MM.1S (cell line): ENCODE measurements around the gene EML1.

Source experiments
- EZH2phosphoT487 ChIP-seq: fragments of 300-600 bp; sonication (generic); IDR thresholded peaks from 2 replicates; pipeline ENCODE4 v1.6.1; 2018; ENCODE audit warnings: antibody characterized with exemption, low read length
- TF ChIP-seq, protein P1 (sequence below): fragments of 300-600 bp; sonication (generic); IDR thresholded peaks from 2 replicates; pipeline ENCODE4 v1.5.1; 2016; ENCODE audit warnings: antibody characterized with exemption, low read length, mixed read lengths

- TF ChIP-seq, protein P1, sequence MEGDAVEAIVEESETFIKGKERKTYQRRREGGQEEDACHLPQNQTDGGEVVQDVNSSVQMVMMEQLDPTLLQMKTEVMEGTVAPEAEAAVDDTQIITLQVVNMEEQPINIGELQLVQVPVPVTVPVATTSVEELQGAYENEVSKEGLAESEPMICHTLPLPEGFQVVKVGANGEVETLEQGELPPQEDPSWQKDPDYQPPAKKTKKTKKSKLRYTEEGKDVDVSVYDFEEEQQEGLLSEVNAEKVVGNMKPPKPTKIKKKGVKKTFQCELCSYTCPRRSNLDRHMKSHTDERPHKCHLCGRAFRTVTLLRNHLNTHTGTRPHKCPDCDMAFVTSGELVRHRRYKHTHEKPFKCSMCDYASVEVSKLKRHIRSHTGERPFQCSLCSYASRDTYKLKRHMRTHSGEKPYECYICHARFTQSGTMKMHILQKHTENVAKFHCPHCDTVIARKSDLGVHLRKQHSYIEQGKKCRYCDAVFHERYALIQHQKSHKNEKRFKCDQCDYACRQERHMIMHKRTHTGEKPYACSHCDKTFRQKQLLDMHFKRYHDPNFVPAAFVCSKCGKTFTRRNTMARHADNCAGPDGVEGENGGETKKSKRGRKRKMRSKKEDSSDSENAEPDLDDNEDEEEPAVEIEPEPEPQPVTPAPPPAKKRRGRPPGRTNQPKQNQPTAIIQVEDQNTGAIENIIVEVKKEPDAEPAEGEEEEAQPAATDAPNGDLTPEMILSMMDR = no peak
- TF ChIP-seq EZH2phosphoT487 = no peak
These were observed 16.1 kb downstream of the EML1 start for GRCh38 chr14:99809360-99809759.
